NCI-H2171 (cell line): ENCODE data around the gene SKIL.
A peak's percentile ranks its signal among the peaks of the same experiment; 100 is the strongest.
"Not testable (repeated sequence)": the region's sequence is repeated elsewhere in the genome, so short reads cannot be mapped to it uniquely, and the experiment has no call there.

Source experiments
- DNase-seq: peaks from one replicate; lab custom pipeline; 2025; lab: John Stamatoyannopoulos, UW

Gene SKIL, protein sequence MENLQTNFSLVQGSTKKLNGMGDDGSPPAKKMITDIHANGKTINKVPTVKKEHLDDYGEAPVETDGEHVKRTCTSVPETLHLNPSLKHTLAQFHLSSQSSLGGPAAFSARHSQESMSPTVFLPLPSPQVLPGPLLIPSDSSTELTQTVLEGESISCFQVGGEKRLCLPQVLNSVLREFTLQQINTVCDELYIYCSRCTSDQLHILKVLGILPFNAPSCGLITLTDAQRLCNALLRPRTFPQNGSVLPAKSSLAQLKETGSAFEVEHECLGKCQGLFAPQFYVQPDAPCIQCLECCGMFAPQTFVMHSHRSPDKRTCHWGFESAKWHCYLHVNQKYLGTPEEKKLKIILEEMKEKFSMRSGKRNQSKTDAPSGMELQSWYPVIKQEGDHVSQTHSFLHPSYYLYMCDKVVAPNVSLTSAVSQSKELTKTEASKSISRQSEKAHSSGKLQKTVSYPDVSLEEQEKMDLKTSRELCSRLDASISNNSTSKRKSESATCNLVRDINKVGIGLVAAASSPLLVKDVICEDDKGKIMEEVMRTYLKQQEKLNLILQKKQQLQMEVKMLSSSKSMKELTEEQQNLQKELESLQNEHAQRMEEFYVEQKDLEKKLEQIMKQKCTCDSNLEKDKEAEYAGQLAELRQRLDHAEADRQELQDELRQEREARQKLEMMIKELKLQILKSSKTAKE

DNA sequence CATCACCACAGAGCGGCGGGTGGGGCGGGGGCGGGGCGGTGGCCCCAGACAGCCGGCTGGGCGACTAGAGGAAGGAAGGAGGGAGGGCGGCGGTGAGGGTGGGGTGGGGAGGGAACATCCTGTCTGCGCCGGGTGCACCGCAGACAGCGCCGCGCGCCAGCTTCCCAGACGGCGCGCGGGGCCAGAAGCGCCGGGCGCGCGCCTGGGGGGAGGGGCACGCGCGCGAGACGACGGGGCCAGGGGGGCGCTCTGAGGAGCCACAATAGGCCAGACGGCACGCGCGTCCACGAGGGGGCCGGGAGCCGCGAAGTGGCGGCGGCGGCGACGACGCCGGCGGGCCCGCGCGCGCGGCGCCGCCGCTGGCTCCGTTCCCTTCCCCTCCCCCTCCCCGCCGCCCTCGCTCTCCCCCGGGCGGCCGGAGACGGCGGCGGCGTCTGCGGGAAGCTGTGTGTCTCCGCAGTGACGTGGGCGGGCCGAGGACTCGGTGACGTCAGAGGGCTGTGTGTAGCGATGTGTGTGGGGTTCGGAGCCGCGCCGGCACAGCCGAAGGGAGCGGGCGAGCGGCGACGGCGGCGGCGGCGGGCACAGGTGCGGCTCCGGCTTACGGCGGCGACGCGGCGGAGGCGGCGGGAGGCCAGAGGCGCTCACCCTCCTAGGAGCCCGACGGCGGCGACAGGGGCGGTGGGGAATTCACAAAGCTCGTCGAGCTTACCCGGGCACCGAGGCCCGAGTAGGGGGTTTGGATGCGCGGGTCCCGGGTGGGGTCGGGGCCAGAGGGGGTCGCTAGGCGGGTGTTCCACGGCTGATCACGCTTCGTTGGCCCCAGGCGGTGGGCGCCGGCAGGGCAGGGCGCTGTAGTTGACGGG, at the start of gene SKIL:
TSS of gene SKIL (plus strand) at position 540 of the 866 bp plus-strand sequence. CDS start 2,617 bp downstream, outside the sequence.
- peak; percentile 96 for DNase-seq

DNA sequence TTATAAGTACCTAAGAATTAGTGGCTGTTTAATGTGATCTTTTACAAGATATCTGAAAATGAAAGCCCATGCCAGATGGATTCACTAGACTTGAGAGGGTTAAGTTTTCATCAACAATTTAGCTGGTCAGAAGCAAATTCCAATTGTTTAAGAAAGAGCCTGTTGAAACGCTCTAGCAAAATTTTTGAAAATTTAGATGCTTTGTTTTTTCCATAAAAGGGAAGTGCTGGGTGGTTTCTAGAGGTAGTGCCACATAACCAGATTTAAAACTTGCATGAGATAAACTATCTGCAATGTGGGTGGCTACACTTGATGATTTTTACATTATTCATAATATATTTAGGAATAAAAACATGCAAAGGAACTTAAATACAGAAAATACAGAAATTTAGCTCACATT, 48.5 kb upstream of the SKIL start:
- no peak for DNase-seq

DNA sequence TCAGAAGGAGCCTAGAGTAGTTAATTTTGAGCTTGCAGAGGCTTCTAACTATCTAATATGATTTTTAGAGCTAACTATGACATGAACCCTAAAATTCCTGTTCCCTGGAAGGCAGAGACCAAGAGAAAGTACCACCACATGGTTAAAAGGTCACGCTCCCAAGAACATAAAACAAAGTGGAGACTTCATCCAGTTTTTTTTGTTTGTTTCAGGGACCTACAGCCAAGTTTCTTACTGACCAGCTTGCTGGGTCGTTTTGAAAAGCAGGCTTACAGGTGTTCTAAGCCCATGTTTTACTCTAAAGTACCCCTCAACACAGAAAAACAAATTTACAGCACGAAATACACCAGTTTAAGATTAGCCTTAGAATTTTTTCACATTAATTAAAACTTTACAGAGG, 39.6 kb upstream of the SKIL start:
- DNase-seq, result no peak

GRCh38 chr3:170320461-170321121, 36.9 kb upstream of the SKIL start:
- no peak for DNase-seq

DNA sequence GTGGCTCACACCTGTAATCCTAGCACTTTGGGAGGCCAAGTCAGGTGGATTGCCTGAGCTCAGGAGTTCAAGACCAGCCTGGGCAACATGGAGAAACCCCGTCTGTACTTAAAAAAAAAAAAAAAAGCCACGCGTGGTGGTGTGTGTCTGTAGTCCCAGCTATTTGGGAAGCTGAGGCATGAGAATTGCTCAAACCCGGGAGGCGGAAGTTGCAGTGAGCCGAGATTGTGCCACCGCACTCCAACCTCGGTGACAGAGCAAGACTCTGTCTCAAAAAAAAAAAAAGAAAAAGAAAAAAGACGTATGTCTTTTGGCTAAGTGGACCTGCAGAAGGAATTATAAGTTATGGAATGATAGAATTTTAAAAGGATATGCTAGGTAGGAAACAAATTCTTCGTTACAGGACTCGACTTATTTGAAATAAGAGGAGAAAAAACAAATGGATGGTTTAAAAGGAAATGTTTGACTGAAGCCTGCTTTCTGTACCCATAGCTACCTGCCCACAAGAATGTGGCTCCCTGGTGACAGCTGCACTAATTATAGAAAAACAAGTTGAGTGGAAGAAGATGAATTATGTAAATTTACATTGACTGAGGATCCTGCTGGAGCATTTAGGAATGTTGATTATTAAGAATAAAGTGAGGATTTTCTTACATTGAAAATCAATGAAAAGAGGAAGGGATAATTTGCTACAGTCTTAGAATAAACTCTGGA, 36.0 kb upstream of the SKIL start:
- peak; percentile 16 for DNase-seq

- no peak for DNase-seq
Observed at GRCh38 chr3:170322566-170323269, 34.8 kb upstream of the SKIL start.

GRCh38 chr3:170323331-170323730, 34.2 kb upstream of the SKIL start:
- DNase-seq, result no peak

DNA sequence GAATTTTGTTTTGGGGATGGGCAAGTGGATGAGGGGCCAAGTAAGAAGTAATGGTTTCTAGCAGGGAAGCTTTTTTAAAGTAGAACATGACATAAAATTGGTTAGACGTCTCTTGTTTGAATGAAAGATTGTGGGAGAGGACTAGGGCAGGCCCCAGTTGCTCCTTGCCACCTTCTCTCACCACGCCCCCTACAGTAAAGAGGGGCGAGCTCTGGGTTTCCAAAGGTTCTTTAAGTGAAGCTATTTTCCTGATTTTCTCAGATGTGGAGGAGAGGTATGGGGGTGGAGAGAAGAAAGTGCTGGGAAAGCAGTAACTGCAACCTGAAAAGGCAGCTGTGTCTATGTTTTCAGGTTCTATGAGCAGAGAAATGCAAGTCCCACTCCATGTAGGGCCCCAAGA, 32.6 kb upstream of the SKIL start:
- no peak for DNase-seq

DNA sequence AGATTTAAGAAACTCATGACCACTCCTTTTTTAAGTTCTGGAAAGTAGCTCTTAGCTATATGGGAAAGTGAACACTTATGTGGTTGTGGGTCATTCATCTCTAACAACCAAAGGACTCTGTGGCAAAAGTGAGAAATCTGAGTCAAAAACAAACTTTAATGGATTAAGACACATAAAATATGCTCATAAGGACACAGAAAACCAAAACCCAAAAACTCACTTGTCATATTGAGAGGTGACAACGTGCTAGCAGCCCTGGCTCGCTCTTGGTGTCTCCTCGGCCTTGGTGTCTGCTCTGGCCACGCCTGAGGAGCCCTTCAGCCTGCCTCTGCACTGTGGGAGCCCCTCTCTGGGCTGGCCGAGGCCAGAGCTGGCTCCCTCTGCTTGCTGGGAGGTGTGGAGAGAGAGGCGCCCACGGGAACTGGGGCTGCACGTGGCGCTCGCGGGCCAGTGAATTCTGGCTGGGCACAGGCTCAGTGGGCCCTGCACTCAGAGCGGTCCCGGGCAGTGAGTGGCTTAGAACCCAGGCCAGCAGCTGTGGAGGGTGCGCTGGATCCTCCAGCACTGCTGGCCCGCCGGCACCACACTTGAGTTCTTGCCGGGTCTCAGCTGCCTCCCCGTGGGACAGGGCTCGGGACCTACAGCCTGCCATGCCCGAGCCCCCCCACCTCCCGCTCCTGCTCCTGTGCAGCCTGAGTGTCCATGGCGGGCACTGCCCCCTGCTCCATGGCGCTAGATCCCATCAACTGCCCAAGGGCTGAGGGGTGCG, 30.3 kb upstream of the SKIL start:
- no peak for DNase-seq

DNA sequence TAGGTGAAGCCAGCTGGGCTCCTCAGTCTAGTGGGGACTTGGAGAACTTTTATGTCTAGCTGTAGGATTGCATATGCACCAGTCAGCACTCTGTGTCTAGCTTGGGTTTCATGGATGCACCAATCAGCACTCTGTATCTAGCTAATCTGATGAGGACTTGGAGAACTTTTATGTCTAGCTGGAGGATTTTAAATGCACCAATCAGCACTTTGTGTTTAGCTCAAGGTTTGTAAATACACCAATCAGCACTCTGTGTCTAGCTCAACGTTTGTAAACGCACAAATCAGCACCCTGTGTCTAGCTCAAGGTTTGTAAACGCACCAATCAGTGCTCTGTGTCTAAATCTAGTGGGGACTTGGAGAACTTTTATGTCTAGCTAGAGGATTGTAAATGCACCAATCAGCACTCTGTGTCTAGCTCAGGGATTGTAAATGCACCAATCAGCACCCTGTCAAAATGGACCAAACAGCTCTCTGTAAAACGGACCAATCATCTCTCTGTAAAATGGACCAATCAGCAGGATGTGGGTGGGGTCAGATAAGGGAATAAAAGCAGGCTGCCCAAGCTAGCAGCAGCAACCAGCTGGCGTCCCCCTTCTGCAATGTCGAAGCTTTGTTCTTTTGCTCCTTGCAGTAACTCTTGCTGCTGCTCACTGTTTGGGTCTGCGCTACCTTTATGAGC, 29.5 kb upstream of the SKIL start:
- DNase-seq, result not testable (repeated sequence)

GRCh38 chr3:170330366-170330765, 27.1 kb upstream of the SKIL start:
- DNase-seq, result no peak

DNA sequence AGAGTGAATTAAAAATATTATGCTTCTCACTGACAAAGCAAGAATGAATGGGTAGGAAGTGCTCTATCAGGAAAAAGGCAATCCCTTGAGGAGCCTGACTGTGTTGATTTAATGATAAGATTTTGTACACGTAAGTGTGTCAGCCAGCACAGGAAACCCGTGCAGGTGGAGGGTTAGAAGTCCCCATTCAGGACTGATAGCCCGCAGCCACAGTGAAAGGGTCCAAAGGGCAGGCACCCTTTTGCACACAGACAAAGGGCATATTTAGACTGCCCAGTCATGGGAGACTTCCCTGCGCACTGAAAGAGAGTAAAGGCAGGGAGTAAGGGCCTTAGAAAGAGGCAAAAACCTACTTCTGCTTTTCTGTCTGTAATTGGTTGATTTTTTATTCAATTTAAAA, 26.4 kb upstream of the SKIL start:
- no peak for DNase-seq

- no peak for DNase-seq
Observed at GRCh38 chr3:170337420-170337819, 20.1 kb upstream of the SKIL start.

DNA sequence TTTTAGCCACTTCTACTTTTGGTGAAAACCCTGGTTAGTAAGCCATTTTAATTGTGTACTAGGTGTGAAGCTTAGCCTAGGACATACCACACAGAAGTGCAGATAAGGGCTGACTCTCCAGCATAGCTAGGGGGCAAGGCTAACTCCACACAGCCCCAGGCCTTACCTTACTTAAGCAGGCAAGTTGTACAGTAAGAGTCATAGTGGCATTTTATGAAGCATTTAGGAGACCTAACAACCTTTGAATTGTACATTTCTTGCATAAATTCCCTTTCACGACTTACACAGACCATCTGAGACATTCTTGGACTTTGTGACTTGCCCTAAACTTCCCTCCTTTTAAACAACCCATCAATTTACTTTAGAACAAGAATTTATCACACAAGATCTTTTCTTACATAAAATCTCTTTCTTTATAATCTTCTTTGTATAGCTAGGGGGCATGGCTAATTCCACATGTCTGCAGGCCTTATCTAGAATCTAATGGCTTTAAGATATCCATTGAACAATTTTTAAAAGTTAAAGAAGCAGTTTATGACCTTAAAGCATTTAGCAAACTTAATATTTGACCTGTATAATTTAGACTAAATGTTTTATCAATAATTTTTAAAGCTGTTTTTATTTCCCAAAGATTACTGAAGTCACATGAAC, 18.7 kb upstream of the SKIL start:
- no peak for DNase-seq

- not testable (repeated sequence) for DNase-seq
Observed at GRCh38 chr3:170342273-170342672, 15.2 kb upstream of the SKIL start.

DNA sequence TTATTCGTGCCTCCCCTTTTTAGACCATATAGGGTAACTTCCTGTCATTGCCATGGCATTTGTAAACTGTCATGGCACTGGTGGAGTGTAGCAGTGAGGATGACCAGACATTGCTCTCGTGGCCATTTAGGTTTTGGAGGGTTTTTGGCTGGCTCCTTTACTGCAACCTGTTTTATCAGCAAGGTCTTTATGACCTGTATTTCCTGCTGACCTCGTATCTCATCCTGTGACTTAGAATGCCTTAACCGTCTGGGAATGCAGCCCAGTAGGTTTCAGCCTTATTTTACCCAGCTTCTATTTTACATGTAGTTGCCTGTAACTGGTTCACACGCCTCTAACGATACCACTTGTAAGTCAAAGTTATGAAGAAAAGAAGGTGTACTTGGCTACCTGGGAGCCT, 13.7 kb upstream of the SKIL start:
- DNase-seq, result not testable (repeated sequence)

- DNase-seq, result no peak
Observed at GRCh38 chr3:170344971-170345370, 12.5 kb upstream of the SKIL start.

GRCh38 chr3:170346481-170347392, 10.8 kb upstream of the SKIL start:
- no peak for DNase-seq
